ENCODE data around the gene KRT72.
"Not testable (repeated sequence)": the region's sequence is repeated elsewhere in the genome, so short reads cannot be mapped to it uniquely, and the experiment has no call there.

The KRT72 gene

DNA sequence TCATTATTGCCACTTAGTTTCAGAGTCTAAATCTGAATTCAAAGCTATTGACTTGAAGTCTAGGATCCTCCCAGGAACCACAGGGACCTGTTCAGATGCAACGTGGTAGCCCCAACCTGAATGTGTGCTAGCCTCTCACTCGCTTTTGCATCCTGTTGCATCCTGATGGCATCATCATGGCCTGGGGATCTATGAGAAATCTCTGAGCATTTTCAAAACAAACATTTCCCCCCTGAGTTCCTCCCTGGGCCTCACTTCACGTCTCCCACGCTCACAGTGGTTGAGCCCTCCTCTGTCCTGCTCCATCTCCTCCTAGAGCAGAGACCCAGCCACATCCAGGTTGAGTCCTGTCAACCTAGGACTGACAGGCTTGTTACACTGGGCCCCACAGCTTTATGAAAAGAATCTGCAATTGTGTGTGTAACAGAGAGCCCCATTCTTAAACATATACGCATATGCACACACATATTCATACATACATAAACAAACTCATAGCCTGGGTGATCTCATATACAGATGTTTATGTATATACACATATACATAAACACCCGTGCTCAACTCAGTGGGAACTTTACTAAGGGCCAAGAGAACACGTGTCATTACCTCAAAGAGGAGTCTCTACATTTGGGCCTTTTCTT, 5.4 kb upstream of the KRT72 start:
- H3K36me3 Mint-ChIP-seq, result no peaks in the 10 kb centered on the region
- H3K27ac Mint-ChIP-seq, result no peak overlapping the region
- H3K4me1 Mint-ChIP-seq, result no peaks in the 10 kb centered on the region
- ATAC-seq (ENCODE audit: low read depth) (no peak), DNase-seq (ENCODE audit: low spot score in 2 of 2) (no peak)
- H3K27me3 Mint-ChIP-seq, result peaks cover 13% of the 10 kb centered on the region
- no peaks in the 10 kb centered on the region for H3K9me3 Mint-ChIP-seq
- H3K4me3 Mint-ChIP-seq, result no peak overlapping the region

GRCh38 chr12:52606096-52606495, 4.8 kb upstream of the KRT72 start:
- no peak overlapping the region for H3K27ac Mint-ChIP-seq
- DNase-seq (ENCODE audit: low spot score in 2 of 2), result no peak
- no peaks in the 10 kb centered on the region for H3K36me3 Mint-ChIP-seq
- no peak for ATAC-seq (ENCODE audit: low read depth)
- H3K4me1 Mint-ChIP-seq, result no peaks in the 10 kb centered on the region
- H3K9me3 Mint-ChIP-seq, result no peaks in the 10 kb centered on the region
- H3K27me3 Mint-ChIP-seq, result peaks cover 10% of the 10 kb centered on the region
- H3K4me3 Mint-ChIP-seq, result no peak overlapping the region

- no peak overlapping the region for H3K27ac Mint-ChIP-seq
- no peaks in the 10 kb centered on the region for H3K36me3 Mint-ChIP-seq
- peaks cover 7% of the 10 kb centered on the region for H3K27me3 Mint-ChIP-seq
- no peaks in the 10 kb centered on the region for H3K9me3 Mint-ChIP-seq
- no peak overlapping the region for H3K4me3 Mint-ChIP-seq
- ATAC-seq (ENCODE audit: low read depth) (no peak), DNase-seq (ENCODE audit: low spot score in 2 of 2) (no peak)
- H3K4me1 Mint-ChIP-seq, result no peaks in the 10 kb centered on the region
Measured at GRCh38 chr12:52605542-52605941, 4.3 kb upstream of the KRT72 start.

GRCh38 chr12:52604859-52605258, 3.6 kb upstream of the KRT72 start:
- Mint-ChIP-seq H3K27ac (no peak overlapping the region), H3K4me3 (no peak overlapping the region), H3K36me3 (no peaks in the 10 kb centered on the region), H3K27me3 (peaks cover 10% of the 10 kb centered on the region), H3K4me1 (no peaks in the 10 kb centered on the region), H3K9me3 (no peaks in the 10 kb centered on the region)
- no peak for ATAC-seq (ENCODE audit: low read depth)
- DNase-seq (ENCODE audit: low spot score in 2 of 2), result no peak

DNA sequence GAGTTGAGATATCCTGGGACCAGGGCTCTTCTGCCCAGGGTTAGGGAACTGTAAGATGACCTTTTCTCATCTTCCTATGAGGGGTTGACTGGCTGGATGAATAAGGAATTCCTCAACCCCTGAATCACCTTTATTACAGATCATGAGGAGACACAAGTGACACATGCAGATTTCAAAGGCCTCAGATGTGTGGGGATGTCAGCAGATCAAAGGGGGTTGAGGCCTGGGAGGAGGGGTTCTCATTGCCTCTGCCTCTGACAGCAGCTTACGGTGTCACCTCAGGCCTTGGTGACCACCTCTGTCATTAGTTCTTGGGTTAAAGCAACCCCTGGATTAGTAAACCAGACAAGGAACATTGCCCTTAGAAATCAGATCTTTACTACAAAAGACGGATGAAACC, 2.1 kb upstream of the KRT72 start:
- Mint-ChIP-seq H3K36me3 (no peaks in the 10 kb centered on the region), H3K27me3 (peaks cover 18% of the 10 kb centered on the region), H3K9me3 (no peaks in the 10 kb centered on the region), H3K27ac (no peak overlapping the region), H3K4me3 (no peak overlapping the region), H3K4me1 (no peaks in the 10 kb centered on the region)
- no peak for ATAC-seq (ENCODE audit: low read depth)
- DNase-seq (ENCODE audit: low spot score in 2 of 2), result no peak

DNA sequence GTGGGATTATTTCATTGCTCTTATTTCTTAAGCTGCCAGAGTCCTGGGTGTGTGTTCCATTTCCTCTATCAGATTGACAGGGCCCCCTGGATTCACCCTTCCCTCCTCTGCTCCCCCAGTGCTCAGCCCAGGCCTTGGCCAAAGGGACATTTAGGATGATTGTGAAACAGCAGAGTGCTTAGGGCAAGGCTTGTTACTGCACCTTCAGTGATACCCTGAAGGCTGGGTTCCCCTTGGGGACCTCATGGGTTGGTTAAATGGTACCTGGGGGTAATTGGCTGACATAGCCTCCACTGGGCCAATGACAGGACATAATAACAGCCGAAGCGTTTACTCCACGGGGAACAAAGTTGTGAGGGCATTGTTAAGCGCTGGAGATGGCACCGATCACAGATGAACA, 1.3 kb upstream of the KRT72 start:
- DNase-seq (ENCODE audit: low spot score in 2 of 2) (no peak), ATAC-seq (ENCODE audit: low read depth) (no peak)
- no peak overlapping the region for H3K27ac Mint-ChIP-seq
- H3K4me1 Mint-ChIP-seq, result no peaks in the 10 kb centered on the region
- no peaks in the 10 kb centered on the region for H3K36me3 Mint-ChIP-seq
- H3K4me3 Mint-ChIP-seq, result no peak overlapping the region
- no peaks in the 10 kb centered on the region for H3K9me3 Mint-ChIP-seq
- H3K27me3 Mint-ChIP-seq, result peaks cover 15% of the 10 kb centered on the region

DNA sequence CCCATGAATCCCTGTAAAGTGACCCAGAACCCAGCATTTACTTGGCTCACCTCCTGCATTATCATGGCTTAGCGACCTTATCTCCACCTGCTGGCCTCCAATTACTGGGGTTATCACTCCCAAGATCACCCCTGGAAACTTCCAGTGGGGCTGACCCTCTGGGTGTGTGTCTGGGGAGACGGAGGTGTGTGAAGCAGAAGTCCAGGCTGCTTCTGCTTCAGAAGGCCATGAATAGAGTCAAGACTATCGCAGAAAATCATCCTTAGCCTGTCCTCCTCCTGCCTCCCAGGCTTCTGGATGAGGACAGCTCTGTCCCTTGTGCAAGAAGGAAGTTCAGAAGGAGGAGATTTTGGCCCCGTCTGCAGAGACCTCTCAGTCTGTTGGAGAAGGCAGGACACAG, 408 bp upstream of the KRT72 start:
- Mint-ChIP-seq H3K4me3 (no peak overlapping the region), H3K27me3 (peaks cover 15% of the 10 kb centered on the region), H3K27ac (no peak overlapping the region), H3K4me1 (no peaks in the 10 kb centered on the region), H3K36me3 (no peaks in the 10 kb centered on the region), H3K9me3 (no peaks in the 10 kb centered on the region)
- no peak for ATAC-seq (ENCODE audit: low read depth)
- DNase-seq (ENCODE audit: low spot score in 2 of 2), result no peak

DNA sequence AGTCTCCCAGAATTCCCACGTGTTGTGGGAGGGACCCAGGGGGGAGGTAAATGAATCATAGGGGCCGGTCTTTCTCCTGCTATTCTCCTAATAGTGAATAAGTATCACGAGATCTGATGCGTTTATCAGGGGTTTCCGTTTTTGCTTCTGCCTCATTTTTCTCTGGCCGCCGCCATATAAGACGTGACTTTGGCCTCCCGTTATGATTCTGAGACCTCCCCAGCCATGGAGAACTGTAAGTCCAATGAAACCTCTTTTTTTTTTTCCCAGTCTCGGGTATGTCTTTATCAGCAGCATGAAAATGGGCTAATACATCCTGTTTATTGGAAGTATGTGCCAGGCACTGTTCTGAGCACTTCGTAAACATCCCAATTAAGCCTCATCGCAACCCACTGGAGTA, 788 bp downstream of the KRT72 start:
- ATAC-seq (ENCODE audit: low read depth) (no peak), DNase-seq (ENCODE audit: low spot score in 2 of 2) (no peak)
- Mint-ChIP-seq H3K4me3 (no peak overlapping the region), H3K27ac (no peak overlapping the region), H3K36me3 (no peaks in the 10 kb centered on the region), H3K9me3 (no peaks in the 10 kb centered on the region), H3K27me3 (peaks cover 14% of the 10 kb centered on the region), H3K4me1 (no peaks in the 10 kb centered on the region)

GRCh38 chr12:52600071-52600470, 1.2 kb downstream of the KRT72 start:
- Mint-ChIP-seq H3K4me3 (no peak overlapping the region), H3K27ac (no peak overlapping the region), H3K27me3 (peaks cover 14% of the 10 kb centered on the region), H3K4me1 (no peaks in the 10 kb centered on the region), H3K36me3 (no peaks in the 10 kb centered on the region), H3K9me3 (no peaks in the 10 kb centered on the region)
- no peak for ATAC-seq (ENCODE audit: low read depth)
- DNase-seq (ENCODE audit: low spot score in 2 of 2), result no peak

DNA sequence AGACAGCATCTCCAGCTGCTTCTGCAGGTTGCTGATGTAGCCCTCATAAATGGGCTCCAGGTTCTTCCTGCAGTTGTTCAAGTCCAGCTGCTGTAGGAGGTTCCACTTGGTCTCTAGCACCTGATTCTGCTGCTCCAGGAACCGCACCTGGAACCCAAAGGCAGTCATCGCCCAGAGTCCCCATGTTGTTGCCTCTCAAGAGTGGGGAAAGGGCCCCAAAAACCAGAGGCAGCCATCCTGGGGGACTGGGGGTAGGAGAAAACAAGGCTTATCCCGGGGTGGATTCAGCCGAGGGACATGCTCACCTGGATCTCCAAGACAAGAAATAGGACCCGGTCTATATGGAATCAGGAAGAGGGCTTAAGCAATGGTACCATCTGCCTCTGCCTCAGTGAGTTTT, 2.3 kb downstream of the KRT72 start:
- Mint-ChIP-seq H3K27ac (no peak overlapping the region), H3K36me3 (no peaks in the 10 kb centered on the region), H3K9me3 (no peaks in the 10 kb centered on the region), H3K4me3 (no peak overlapping the region), H3K27me3 (peaks cover 14% of the 10 kb centered on the region), H3K4me1 (no peaks in the 10 kb centered on the region)
- DNase-seq (ENCODE audit: low spot score in 2 of 2) (no peak), ATAC-seq (ENCODE audit: low read depth) (no peak)

DNA sequence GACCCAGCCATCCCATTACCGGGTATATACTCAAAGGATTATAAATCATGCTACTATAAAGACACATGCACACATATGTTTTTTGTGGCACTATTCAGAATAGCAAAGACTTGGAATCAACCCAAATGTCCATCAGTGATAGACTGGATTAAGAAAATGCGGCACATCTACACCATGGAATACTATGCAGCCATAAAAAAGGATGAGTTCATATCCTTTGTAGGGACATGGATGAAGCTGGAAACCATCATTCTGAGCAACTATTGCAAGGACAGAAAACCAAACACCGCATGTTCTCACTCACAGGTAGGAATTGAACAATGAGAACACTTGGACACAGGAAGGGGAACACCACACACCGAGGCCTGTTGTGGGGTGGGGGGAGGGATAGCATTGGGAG, 7.0 kb downstream of the KRT72 start:
- H3K9me3 Mint-ChIP-seq; ATAC-seq (ENCODE audit: low read depth); H3K27ac Mint-ChIP-seq; DNase-seq (ENCODE audit: low spot score in 2 of 2); H3K4me3 Mint-ChIP-seq; H3K4me1 Mint-ChIP-seq; H3K36me3 Mint-ChIP-seq: not testable (repeated sequence)
- H3K27me3 Mint-ChIP-seq, result peaks cover 19% of the 10 kb centered on the region

GRCh38 chr12:52591521-52591920, 9.7 kb downstream of the KRT72 start:
- H3K36me3 Mint-ChIP-seq, result no peaks in the 10 kb centered on the region
- no peak overlapping the region for H3K27ac Mint-ChIP-seq
- no peak for ATAC-seq (ENCODE audit: low read depth)
- DNase-seq (ENCODE audit: low spot score in 2 of 2), result no peak
- no peaks in the 10 kb centered on the region for H3K9me3 Mint-ChIP-seq
- no peaks in the 10 kb centered on the region for H3K4me1 Mint-ChIP-seq
- no peak overlapping the region for H3K4me3 Mint-ChIP-seq
- peaks cover 15% of the 10 kb centered on the region for H3K27me3 Mint-ChIP-seq

DNA sequence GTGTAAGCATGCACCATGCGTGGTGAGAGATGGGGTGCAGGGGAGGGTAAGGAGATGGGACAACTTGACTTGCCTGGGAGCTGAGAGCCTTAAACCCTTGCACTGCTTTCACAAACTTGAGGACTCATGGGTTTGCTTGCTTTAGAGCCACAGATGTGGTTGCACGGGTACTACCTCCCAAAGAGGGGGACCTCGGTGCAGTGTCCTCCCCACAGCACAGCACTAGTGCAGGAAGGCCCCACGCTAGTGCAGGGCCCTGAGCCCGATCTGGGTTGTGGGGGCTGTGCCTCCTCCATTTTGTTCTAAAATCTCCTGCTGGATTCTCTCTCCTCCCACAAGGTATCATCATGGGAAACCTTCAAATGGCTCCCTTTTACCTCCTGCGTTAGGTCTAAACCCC, 11.2 kb downstream of the KRT72 start:
- no peak overlapping the region for H3K27ac Mint-ChIP-seq
- no peaks in the 10 kb centered on the region for H3K4me1 Mint-ChIP-seq
- no peaks in the 10 kb centered on the region for H3K9me3 Mint-ChIP-seq
- no peak for ATAC-seq (ENCODE audit: low read depth)
- no peaks in the 10 kb centered on the region for H3K36me3 Mint-ChIP-seq
- no peak for DNase-seq (ENCODE audit: low spot score in 2 of 2)
- H3K27me3 Mint-ChIP-seq, result peaks cover 14% of the 10 kb centered on the region
- no peak overlapping the region for H3K4me3 Mint-ChIP-seq

DNA sequence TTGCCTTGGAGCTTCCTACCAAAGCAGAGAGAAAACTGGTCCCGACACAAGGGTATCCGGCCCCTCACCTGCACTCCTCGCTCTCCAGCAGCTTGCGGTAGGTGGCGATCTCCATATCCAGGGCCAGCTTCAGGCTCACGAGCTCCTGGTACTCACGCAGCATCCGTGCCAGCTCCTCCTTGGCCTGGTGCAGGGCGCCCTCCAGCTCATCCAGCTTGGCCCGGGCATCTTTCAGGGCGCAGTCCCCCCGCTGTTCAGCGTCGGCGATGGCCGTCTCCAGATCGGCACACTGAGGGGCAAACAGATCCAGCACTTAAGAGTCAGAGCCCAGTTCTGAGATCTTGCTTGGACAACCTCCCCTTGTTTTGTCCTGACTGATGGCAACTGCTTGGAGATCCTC, 13.7 kb downstream of the KRT72 start:
- DNase-seq (ENCODE audit: low spot score in 2 of 2), result no peak
- no peak for ATAC-seq (ENCODE audit: low read depth)
- Mint-ChIP-seq H3K27me3 (peaks cover 8% of the 10 kb centered on the region), H3K4me3 (no peak overlapping the region), H3K4me1 (no peaks in the 10 kb centered on the region), H3K9me3 (no peaks in the 10 kb centered on the region), H3K27ac (no peak overlapping the region), H3K36me3 (no peaks in the 10 kb centered on the region)

GRCh38 chr12:52585946-52586345, 15.3 kb downstream of the KRT72 start:
- Mint-ChIP-seq H3K27ac (no peak overlapping the region), H3K27me3 (peaks cover 9% of the 10 kb centered on the region), H3K4me1 (no peaks in the 10 kb centered on the region), H3K4me3 (no peak overlapping the region), H3K36me3 (no peaks in the 10 kb centered on the region), H3K9me3 (no peaks in the 10 kb centered on the region)
- ATAC-seq (ENCODE audit: low read depth), result no peak
- DNase-seq (ENCODE audit: low spot score in 2 of 2), result no peak
